Bronchial epithelial cell (primary cell): ENCODE measurements around the gene RPS3A. TPM values are rescaled to one million over a fixed set of nuclear protein-coding genes. Genes with fewer than 3 reads are reported as not detected.

ENCODE experiments used
- DNase-seq: peaks from one replicate; pipeline ENCODE4 v3.0.0-alpha.2; 2010; ENCODE audit warnings: low read depth
- FAIRE-seq: peaks from 2 replicates; lab custom pipeline; 2011; peaks lifted over from hg19 to GRCh38; lab: Jason Lieb, UNC
- H3K27me3 ChIP-seq: 2 replicates; pipeline ENCODE4 v1.5.1; 2011; ENCODE audit warnings: low read length; ENCODE audit not compliant: control insufficient read depth, insufficient read depth
- H3K36me3 ChIP-seq: 2 replicates; pipeline ENCODE4 v1.5.1; 2011; ENCODE audit warnings: low read length; ENCODE audit not compliant: control insufficient read depth, insufficient read depth
- H3K4me3 ChIP-seq: 2 replicates; pipeline ENCODE4 v1.5.1; 2011; ENCODE audit warnings: mild to moderate bottlenecking, low read depth, low read length, control low read depth
- total RNA-seq: library from RNA; depleted of rRNA; stranded (reverse); fragments of >200 nt; gene quantifications from 2 replicates; pipeline ENCODE4 v1.2.1, GENCODE V29; 2014
- TF ChIP-seq, protein P1 (sequence below): IDR thresholded peaks from 2 replicates; pipeline ENCODE4 v1.5.1; 2011; ENCODE audit warnings: mild to moderate bottlenecking, moderate library complexity, low read length, control low read depth, inconsistent platforms; ENCODE audit not compliant: insufficient read depth, severe bottlenecking

The RPS3A gene
- total RNA-seq, 1 donor from 2014 or later = 4,856 TPM

DNA sequence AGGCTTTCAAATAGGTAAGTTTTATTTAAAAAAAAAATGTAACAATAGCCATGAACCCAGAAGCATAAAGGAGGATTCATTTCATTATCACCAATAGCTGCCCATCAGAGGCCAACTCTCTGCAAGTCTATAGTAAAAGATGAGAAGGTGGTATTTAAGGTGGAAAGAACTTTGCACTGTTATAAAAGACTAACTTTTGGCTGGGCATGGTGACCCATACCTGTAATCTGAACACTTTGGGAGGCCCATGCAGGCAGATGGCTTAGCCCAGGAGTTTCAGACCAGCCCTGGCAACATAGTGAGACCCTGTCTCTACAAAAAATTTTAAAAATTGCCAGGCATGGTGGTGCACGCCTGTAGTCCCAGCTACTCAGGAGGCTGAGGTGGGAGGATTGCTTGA, 43.3 kb downstream of the RPS3A start:
- DNase-seq = no peak
- Histone ChIP-seq H3K4me3 (no peak overlapping the region), H3K36me3 (peaks cover 11% of the 10 kb centered on the region), H3K27me3 (no peaks in the 10 kb centered on the region)
- TF ChIP-seq, protein P1, sequence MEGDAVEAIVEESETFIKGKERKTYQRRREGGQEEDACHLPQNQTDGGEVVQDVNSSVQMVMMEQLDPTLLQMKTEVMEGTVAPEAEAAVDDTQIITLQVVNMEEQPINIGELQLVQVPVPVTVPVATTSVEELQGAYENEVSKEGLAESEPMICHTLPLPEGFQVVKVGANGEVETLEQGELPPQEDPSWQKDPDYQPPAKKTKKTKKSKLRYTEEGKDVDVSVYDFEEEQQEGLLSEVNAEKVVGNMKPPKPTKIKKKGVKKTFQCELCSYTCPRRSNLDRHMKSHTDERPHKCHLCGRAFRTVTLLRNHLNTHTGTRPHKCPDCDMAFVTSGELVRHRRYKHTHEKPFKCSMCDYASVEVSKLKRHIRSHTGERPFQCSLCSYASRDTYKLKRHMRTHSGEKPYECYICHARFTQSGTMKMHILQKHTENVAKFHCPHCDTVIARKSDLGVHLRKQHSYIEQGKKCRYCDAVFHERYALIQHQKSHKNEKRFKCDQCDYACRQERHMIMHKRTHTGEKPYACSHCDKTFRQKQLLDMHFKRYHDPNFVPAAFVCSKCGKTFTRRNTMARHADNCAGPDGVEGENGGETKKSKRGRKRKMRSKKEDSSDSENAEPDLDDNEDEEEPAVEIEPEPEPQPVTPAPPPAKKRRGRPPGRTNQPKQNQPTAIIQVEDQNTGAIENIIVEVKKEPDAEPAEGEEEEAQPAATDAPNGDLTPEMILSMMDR = no peak
- no peak for FAIRE-seq

DNA sequence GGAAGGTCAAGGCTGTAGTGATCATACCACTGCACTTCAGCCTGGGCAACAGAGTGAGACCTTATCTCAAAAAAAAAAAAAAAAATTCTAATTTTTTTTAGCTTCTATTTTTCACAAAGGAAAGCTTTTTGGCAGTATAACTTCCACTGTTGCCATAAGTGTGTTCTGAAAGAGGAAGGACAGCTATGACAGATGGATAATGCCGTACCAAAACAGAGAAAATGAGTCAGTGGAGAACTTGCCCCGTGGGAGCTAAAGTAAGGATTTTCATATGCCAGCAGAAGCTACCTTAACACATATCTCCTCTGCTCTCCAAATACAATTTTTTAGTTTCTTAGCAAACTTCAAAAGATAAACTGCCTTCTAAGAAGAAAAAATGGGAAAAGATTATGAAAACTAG, 43.7 kb downstream of the RPS3A start:
- FAIRE-seq = no peak
- TF ChIP-seq, protein P1 = no peak
- H3K36me3 ChIP-seq = peaks cover 12% of the 10 kb centered on the region

DNA sequence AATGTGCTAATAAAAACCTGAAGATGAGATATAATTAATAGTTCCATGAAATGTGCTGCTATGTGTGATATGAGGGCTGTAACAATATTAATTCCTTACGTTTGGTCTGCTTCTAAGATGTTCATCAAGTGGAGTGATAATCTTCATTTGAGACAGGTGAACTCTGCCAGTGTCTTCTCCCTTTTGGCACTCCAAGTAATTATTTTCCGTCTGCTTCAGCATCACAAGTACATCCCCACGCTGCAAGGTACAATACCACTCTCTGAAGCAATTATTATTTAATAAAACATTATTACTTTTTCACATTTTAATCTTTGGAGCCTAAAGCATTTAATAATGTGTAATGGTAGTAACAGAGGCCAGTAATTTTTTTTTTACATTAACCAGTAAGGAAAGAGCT, 44.4 kb downstream of the RPS3A start:
- H3K4me3 ChIP-seq = no peak overlapping the region
- no peaks in the 10 kb centered on the region for H3K27me3 ChIP-seq
- H3K36me3 ChIP-seq = peaks cover 12% of the 10 kb centered on the region
- FAIRE-seq = no peak
- TF ChIP-seq, protein P1 = no peak
- DNase-seq = no peak

More for the DNA sequence above, 43.7 kb downstream of the RPS3A start:
- H3K4me3 ChIP-seq = no peak overlapping the region
- DNase-seq = no peak
- H3K27me3 ChIP-seq = no peaks in the 10 kb centered on the region

- DNase-seq (no peak), FAIRE-seq (peak; percentile 64)
- no peaks in the 10 kb centered on the region for H3K27me3 ChIP-seq
- H3K4me3 ChIP-seq = no peak overlapping the region
- TF ChIP-seq, protein P1 = no peak
- peaks cover 10% of the 10 kb centered on the region for H3K36me3 ChIP-seq
These were observed 45.1 kb downstream of the RPS3A start for GRCh38 chr4:151144329-151145072.

DNA sequence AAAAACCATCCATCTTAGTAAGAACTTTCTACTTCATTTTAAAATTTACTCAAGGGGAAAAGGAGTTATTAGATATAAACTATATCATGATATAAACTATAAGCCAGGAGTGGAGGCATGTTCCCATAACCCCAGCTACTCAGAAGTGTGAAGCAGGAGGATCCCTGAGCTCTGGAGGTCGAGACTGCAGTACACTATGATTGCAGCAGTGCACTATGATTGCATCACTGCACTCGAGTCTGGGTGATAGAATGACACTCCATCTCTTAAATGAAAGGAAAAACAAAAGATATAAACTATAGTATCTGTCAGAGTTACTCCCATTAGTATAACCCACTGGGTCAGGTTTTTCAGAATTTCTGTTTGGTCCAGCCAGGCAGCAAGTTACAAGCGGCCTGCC, 47.6 kb downstream of the RPS3A start:
- no peak for DNase-seq
- FAIRE-seq = no peak
- Histone ChIP-seq H3K27me3 (no peaks in the 10 kb centered on the region), H3K36me3 (peaks cover 8% of the 10 kb centered on the region), H3K4me3 (no peak overlapping the region)
- TF ChIP-seq, protein P1 = no peak

DNA sequence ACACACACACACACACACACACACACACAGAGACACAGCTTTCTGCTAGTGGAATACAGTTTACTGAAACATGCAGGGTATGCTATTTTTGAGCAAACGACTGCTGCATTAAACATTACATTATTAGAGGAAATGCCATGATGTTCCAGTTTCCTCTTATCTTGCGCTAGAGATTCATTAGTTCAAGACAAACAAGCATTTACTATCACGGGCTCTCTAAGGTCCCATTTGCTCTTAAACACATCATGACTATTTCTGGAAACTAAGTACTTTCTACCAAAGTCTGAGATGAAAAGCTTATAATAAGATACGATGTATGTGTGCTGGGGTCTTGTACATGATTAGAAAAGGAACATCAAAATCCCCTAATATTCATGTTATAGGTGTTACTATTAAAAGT, 48.8 kb downstream of the RPS3A start:
- no peak for DNase-seq
- Histone ChIP-seq H3K27me3 (no peaks in the 10 kb centered on the region), H3K36me3 (peaks cover 5% of the 10 kb centered on the region), H3K4me3 (no peak overlapping the region)
- TF ChIP-seq, protein P1 = no peak
- no peak for FAIRE-seq
